GM21423 (cell line): ENCODE data around the gene CITED1.

Experiments used
- ATAC-seq: cut with Tn5 transposase; IDR thresholded peaks from one replicate; pipeline ENCODE4 v1.9.1; 2021; ENCODE audit warnings: mild to moderate bottlenecking, moderate library complexity; ENCODE audit not compliant: unreplicated experiment

The CITED1 gene

GRCh38 chrX:72271812-72272211, 33.9 kb downstream of the CITED1 start:
- ATAC-seq = no peak

- ATAC-seq = no peak
Observed at GRCh38 chrX:72271091-72271788, 34.5 kb downstream of the CITED1 start.

- ATAC-seq = no peak
Observed at GRCh38 chrX:72270316-72270866, 35.3 kb downstream of the CITED1 start.

GRCh38 chrX:72269671-72270251, 36.0 kb downstream of the CITED1 start:
- ATAC-seq = no peak

- ATAC-seq = no peak
Observed at GRCh38 chrX:72268597-72269365, 36.9 kb downstream of the CITED1 start.

GRCh38 chrX:72265263-72265662, 40.5 kb downstream of the CITED1 start:
- no peak for ATAC-seq

- ATAC-seq = no peak
Observed at GRCh38 chrX:72262077-72262476, 43.6 kb downstream of the CITED1 start.

GRCh38 chrX:72260448-72260847, 45.3 kb downstream of the CITED1 start:
- no peak for ATAC-seq

- no peak for ATAC-seq
Observed at GRCh38 chrX:72258174-72258573, 47.5 kb downstream of the CITED1 start.

- no peak for ATAC-seq
Observed at GRCh38 chrX:72255864-72256263, 49.9 kb downstream of the CITED1 start.

GRCh38 chrX:72255445-72255844, 50.3 kb downstream of the CITED1 start:
- no peak for ATAC-seq

- ATAC-seq = no peak
Observed at GRCh38 chrX:72254816-72255215, 50.9 kb downstream of the CITED1 start.

GRCh38 chrX:72253686-72254085, 52.0 kb downstream of the CITED1 start:
- ATAC-seq = no peak
